GM18499 (cell line): ENCODE data around the gene MIGA1.
"Not testable (repeated sequence)": the region's sequence is repeated elsewhere in the genome, so short reads cannot be mapped to it uniquely, and the experiment has no call there.

Experiments used
- ATAC-seq: cut with Tn5 transposase; IDR thresholded peaks from one replicate; pipeline ENCODE4 v1.9.1; 2021; ENCODE audit warnings: moderate number of reproducible peaks; ENCODE audit not compliant: insufficient read depth, unreplicated experiment

The MIGA1 gene, protein sequence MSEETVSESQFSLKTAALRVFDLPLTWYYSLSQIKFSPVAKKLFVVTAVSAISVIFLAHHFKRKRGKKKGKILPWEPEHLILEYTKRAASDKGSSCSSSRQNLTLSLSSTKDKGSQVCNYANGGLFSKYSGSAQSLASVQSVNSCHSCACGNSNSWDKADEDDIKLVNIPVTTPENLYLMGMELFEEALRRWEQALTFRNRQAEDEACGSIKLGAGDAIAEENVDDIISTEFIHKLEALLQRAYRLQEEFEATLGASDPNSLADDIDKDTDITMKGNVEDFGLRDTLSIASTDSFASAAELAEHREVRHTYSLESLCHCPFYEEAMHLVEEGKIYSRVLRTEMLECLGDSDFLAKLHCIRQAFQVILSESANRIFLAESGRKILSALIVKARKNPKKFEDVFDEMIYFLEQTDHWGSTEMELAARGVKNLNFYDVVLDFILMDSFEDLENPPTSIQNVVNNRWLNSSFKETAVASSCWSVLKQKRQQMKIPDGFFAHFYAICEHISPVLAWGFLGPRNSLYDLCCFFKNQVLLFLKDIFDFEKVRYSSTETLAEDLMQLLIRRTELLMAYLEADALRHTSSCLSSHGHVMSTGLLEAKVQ

GRCh38 chr1:77779529-77780281 is at the start of gene MIGA1:
TSS of gene MIGA1 (plus strand) at chr1:77779649. CDS start at chr1:77783253, 3,604 bp downstream.
- peak; percentile 84 for ATAC-seq

GRCh38 chr1:77732090-77732489 is 47.4 kb upstream of the MIGA1 start:
- ATAC-seq, result no peak

- no peak for ATAC-seq
Measured at GRCh38 chr1:77739235-77739634, 40.2 kb upstream of the MIGA1 start.

DNA sequence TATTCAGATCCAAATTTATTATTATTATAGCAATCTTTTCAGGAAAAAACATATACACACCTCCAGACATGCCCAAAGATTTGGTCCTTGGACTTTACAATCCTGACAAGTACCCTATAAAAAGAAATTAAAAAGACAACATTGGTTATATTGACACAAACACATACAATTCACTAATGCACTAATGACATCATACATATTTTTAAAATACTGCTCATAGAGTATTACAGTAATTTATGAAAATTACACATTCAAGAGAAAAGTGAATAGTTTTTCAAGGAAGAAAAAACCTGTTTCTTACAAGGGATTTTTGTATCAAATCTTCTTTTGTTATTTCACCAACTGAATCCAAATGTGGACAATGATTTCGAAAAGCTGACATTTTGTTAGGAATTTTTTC is 38.1 kb upstream of the MIGA1 start:
- no peak for ATAC-seq

GRCh38 chr1:77742011-77742555 is 37.4 kb upstream of the MIGA1 start:
- no peak for ATAC-seq

GRCh38 chr1:77744576-77744975 is 34.9 kb upstream of the MIGA1 start:
- ATAC-seq, result no peak

GRCh38 chr1:77749489-77749888 is 30.0 kb upstream of the MIGA1 start:
- ATAC-seq, result not testable (repeated sequence)

DNA sequence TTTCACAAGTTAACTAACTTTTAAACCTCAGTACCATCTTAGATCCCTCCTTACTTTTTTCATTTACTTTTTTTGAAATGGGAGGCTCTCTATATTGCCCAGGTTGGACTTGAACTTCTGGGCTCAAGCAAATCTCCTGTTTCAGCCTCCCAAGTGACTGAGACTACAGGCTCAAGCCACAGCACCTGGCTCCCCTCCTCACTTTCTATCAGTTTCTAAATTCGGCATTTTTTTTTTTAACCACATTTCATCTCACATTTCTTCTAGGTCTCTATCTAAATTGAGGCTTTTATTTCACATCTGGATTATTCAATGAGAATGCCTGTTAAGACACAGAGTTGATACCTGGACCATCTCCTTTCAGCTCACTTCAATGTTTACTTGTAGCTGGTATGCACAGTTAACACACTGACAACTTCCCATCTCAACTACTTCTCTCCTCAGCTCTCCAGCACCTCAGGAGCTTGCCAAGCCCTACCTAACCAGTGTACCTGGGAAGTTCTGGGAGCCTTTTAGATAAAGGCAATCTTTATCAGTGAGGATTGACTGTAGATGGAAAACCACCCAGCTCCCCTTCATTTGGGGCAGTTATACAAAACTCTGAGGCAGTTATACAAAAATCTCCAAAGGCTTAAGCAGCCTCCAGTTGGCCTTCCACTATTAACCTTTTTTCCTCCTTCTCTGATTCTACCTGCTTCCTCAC is 23.2 kb upstream of the MIGA1 start:
- no peak for ATAC-seq

- no peak for ATAC-seq
Measured at GRCh38 chr1:77757066-77757584, 22.3 kb upstream of the MIGA1 start.

DNA sequence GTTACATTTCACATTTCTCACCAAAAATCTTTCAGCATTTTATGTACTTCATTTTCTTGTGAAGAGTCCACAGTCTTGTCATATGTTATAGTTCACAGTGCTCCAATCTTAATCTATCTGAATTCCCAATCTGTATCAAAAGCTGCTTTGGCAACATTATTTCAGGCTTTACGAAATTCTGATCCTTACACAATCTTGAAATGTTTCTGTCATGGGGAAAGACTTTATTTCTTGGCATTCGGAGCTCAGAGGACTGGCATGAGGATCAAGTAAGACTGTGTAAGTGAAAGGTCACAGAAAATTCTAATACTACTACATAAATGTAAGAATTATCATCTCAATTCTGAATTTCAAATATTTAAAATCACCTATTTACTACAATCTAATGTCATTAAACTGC is 21.8 kb upstream of the MIGA1 start:
- ATAC-seq, result no peak

GRCh38 chr1:77759071-77760028 is 20.1 kb upstream of the MIGA1 start, which contains the start of gene USP33:
TSS of gene USP33 (minus strand) at chr1:77759852. CDS start at chr1:77741697, 18,155 bp downstream.
- ATAC-seq, result peak; percentile 76

- ATAC-seq, result no peak
Measured at GRCh38 chr1:77762072-77762476, 17.4 kb upstream of the MIGA1 start.

GRCh38 chr1:77768006-77768405 is 11.4 kb upstream of the MIGA1 start:
- no peak for ATAC-seq

DNA sequence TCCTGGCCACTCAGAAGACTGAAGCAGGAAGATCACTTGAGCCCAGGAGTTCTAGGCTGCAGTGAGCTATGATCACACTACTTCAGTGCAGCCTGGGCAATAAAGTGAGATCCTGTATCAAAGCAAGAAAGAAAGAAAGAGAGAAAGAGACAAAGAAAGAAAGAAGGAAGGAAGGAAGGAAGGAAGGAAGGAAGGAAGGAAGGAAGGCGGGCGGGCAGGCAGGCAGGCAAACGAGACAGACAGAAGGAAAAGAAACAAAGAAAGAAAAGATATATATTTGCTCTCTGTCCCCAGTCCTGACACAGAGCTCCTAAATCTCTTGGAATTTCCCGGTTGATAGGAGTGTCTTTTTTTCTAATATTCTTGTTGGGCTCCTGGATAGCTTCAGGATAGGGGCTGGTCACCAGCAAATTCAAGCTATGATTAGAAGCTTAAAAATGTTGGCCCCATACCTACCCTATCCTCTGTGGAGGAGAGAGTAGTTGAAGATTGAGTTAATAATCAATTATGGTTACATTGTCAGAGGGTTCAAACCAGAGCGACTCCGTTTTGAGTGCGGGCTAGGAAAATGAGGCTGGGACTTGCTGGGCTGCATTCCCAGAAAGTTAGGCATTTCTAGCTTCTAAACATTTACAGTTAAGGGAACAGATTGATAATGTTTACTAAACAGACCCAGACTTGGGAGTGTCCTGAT is 3.3 kb upstream of the MIGA1 start:
- no peak for ATAC-seq

DNA sequence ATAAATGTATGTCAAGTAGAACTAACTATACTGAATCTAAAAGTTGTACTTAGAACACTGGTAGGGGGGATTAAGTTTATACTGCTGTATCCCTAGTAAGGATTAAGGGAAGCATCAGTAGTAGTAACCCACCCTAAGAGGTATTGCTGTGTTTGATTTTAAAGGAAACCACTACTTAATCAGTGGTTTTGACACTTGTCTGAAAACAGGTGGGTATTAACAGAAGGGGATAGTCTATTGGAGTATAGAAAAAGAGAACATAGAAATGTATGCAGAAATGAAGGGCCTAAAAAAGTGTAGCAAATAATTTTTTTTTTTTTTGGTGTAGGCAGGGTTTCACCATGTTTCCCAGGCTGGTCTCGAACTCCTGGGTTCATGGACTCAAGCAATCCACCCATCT is 2.2 kb downstream of the MIGA1 start:
- no peak for ATAC-seq

GRCh38 chr1:77783141-77783540 is 3.7 kb downstream of the MIGA1 start:
- ATAC-seq, result no peak

DNA sequence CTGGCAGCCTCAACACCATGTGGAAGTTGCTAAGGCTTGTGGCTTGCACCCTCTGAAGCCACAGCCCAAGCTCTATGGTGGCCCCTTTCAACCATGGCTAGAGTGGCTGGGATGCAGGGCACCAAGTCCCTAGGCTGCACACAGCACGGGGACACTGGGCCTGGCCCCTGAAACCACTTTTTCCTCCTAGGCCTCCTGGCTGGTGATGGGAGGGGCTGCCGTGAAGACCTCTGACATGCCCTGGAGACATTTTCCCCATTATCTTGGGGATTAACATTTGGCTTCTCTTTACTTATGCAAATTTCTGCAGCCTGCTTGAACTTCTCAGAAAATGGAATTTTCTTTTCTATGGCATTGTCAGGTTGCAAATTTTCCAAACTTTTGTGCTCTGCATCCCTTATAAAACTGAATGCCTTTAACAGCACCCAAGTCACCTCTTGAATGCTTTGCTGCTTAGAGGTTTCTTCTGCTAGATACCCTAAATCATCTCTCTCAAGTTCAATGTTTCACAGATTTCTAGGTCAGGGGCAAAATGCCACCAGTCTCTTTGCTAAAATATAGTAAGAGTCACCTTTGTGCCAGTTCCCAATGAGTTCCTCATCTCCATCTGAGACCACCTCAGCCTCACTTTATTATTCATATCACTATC is 6.8 kb downstream of the MIGA1 start:
- not testable (repeated sequence) for ATAC-seq

DNA sequence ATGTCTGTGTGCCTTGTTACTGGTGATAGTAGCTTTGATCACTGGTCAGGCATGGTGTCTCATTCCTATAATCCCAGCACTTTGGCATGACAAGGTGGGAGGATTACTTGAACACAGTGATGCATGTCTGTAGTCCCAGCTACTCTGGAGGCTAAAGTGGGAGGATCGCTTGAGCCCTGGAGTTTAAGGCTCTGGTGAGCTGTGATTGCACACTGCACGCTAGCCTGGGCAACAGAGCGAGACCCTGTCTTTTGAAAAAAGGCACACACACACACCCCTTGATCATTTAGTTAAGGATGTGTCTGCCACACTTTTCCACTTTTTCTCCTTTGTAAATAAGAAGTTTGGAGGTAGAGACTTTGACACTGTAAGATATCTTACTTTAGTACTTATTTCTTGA is 15.1 kb downstream of the MIGA1 start:
- no peak for ATAC-seq
